GM13977 (cell line): ENCODE measurements around the gene CCDC88B.

ENCODE experiments used
- DNase-seq: peaks from one replicate; pipeline ENCODE4 v3.0.0; 2012; ENCODE audit warnings: low spot score
- in situ Hi-C: fragments of 300-500 bp; cut with MboI; formaldehyde crosslinking; loops from one replicate; pipeline ENCODE4 v1.12.0; 2022; ENCODE audit warnings: low sequenced_read_pairs, low pct_unique_long_range_greater_than_20kb, mixed read lengths, inconsistent platforms; ENCODE audit not compliant: unreplicated experiment
- TF ChIP-seq, protein P1 (sequence below): IDR thresholded peaks from 2 replicates; pipeline ENCODE4 v1.5.1; 2012; ENCODE audit warnings: mild to moderate bottlenecking, control low read depth; ENCODE audit not compliant: insufficient read depth; ENCODE audit errors: extremely low read depth, missing control alignments

The CCDC88B gene

DNA sequence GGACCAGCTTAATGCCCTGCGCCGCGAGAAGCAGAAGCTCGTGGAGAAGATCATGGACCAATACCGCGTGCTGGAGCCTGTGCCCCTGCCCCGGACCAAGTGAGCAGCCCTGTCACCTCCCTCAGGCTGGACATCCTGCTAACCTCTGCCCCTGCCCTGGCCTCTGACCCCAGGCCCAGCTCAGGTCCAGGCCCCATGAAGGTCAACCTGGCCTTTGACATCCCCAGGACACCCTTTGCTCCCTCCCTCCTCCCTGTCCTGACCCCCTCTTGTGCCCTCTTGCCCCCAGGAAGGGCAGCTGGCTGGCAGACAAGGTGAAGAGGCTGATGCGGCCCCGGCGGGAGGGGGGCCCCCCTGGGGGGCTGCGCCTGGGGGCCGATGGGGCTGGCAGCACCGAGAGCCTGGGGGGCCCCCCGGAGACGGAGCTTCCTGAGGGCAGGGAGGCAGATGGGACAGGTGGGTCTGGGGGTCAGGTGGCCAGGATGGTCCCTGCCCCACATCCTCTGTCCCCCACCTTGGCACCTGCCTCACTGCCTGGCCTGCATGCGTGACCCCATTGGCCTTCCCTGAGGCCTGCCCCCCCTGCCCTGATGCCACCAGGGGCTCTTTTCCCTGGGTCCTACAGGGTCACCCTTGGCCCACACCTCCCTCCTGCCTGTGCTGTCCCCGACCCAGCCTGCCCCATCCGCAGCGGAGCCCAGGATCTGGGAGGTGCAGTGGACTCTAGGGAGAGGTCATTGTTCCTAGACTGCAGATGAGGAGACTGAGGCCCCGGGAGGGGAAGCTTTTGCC is 13.9 kb downstream of the CCDC88B start:
- in situ Hi-C loops = no loop called here
- DNase-seq = no peak
- TF ChIP-seq, protein P1, sequence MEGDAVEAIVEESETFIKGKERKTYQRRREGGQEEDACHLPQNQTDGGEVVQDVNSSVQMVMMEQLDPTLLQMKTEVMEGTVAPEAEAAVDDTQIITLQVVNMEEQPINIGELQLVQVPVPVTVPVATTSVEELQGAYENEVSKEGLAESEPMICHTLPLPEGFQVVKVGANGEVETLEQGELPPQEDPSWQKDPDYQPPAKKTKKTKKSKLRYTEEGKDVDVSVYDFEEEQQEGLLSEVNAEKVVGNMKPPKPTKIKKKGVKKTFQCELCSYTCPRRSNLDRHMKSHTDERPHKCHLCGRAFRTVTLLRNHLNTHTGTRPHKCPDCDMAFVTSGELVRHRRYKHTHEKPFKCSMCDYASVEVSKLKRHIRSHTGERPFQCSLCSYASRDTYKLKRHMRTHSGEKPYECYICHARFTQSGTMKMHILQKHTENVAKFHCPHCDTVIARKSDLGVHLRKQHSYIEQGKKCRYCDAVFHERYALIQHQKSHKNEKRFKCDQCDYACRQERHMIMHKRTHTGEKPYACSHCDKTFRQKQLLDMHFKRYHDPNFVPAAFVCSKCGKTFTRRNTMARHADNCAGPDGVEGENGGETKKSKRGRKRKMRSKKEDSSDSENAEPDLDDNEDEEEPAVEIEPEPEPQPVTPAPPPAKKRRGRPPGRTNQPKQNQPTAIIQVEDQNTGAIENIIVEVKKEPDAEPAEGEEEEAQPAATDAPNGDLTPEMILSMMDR = no peak

DNA sequence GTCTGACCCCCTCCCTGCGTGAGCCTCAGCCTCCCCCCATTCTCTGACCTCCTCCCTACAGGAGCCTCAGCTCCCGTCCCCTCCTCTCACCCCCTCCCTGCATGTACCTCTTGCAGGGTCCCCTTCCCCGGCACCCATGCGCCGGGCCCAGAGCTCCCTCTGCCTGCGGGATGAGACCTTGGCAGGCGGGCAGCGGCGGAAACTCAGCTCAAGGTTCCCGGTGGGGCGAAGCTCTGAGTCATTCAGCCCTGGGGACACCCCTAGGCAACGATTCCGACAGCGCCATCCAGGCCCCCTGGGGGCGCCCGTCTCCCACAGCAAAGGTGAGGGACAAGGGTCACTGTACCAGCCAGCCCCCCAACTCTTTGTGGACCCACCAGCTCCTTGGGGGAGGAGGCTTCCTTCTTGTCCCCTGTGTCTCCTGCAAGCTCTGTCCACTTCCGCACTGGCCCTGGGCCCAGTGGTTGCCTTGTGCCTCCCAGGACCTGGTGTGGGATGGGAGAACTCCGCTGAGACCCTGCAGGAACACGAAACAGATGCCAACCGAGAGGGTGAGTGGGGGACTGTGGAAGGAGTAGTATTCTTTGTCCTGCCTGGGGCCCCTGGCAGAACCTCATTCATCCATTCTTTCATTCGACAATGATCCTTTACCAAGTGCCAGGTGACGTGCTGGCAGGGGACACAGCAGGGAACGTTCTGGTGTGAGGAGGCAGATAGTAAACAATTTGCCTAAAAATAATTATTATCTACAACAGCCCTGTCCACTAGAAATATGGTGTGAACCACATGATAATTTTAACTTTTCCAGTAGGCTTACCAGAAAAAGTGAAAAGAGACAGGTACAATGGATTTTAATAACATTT is 15.3 kb downstream of the CCDC88B start:
- DNase-seq = peak; percentile 85
- TF ChIP-seq, protein P1 = peak; percentile 72
- in situ Hi-C loops = no loop called here

GRCh38 chr11:64356498-64357411 is 16.8 kb downstream of the CCDC88B start:
- DNase-seq = no peak
- in situ Hi-C loops = no loop called here
- TF ChIP-seq, protein P1 = peak; percentile 42

- in situ Hi-C loops = no loop called here
- TF ChIP-seq, protein P1 = no peak
- DNase-seq = no peak
Measured at GRCh38 chr11:64357446-64357845, 17.4 kb downstream of the CCDC88B start.

GRCh38 chr11:64357904-64358535 is 18.0 kb downstream of the CCDC88B start:
- TF ChIP-seq, protein P1 = no peak
- in situ Hi-C loops = no loop called here
- no peak for DNase-seq
